22Rv1 (cell line): Measurements from ENCODE around the gene TMEM161B.

ENCODE experiments used
- CTCF ChIP-seq: fragments of 450-650 bp; IDR thresholded peaks from 2 replicates; pipeline ENCODE4 v1.5.1; 2017; ENCODE audit warnings: mild to moderate bottlenecking
- ZFX ChIP-seq: fragments of 450-650 bp; IDR thresholded peaks from 2 replicates; pipeline ENCODE4 v1.6.1; 2017; ENCODE audit warnings: antibody characterized with exemption, borderline replicate concordance

- TF ChIP-seq CTCF (no peak), ZFX (no peak)
Observed at GRCh38 chr5:88263349-88263748, 5.3 kb downstream of the TMEM161B start.
